WI38 (cell line): ENCODE data around the gene TTC6.

Source experiments
- H3K4me3 ChIP-seq: 2 replicates; pipeline ENCODE4 v1.5.1; 2011; ENCODE audit warnings: low read depth, mild to moderate bottlenecking, control low read depth, low read length
- TF ChIP-seq, protein P1 (sequence below): IDR thresholded peaks from 2 replicates; pipeline ENCODE4 v1.5.1; 2012; ENCODE audit warnings: low read depth, mild to moderate bottlenecking, control low read depth, low read length

Gene TTC6

DNA sequence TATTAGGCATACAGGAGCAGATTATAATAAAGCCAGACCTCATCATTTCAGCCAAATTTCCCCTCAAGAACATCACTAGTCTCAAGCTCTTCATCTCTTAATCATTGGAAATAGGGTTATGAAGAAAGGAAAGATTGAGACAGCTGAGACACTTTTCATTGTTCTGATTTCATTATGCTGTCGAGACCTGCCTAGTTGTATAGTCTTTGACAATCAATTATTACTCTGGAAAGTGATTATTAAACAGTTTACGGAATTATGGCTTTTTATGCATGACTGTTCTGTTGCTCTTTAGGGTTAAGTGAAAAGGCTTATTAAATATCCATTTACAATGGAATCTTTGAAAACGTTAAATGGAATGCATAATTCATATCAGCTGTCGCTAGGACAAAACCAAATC is 48.3 kb downstream of the TTC6 start:
- TF ChIP-seq, protein P1, sequence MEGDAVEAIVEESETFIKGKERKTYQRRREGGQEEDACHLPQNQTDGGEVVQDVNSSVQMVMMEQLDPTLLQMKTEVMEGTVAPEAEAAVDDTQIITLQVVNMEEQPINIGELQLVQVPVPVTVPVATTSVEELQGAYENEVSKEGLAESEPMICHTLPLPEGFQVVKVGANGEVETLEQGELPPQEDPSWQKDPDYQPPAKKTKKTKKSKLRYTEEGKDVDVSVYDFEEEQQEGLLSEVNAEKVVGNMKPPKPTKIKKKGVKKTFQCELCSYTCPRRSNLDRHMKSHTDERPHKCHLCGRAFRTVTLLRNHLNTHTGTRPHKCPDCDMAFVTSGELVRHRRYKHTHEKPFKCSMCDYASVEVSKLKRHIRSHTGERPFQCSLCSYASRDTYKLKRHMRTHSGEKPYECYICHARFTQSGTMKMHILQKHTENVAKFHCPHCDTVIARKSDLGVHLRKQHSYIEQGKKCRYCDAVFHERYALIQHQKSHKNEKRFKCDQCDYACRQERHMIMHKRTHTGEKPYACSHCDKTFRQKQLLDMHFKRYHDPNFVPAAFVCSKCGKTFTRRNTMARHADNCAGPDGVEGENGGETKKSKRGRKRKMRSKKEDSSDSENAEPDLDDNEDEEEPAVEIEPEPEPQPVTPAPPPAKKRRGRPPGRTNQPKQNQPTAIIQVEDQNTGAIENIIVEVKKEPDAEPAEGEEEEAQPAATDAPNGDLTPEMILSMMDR, result no peak
- H3K4me3 ChIP-seq, result no peak overlapping the region
